Measurements from ENCODE around the gene FAM3C. TPM values are rescaled to one million over a fixed set of nuclear protein-coding genes. Genes with fewer than 3 reads are reported as not detected.

Gene FAM3C
- total and polyA plus RNA-seq, 4 donors = 26.3 to 62.2 (median 37.6) TPM

GRCh38 chr7:121343302-121343701, 52.8 kb downstream of the FAM3C start:
- Histone ChIP-seq H3K4me3 (no peak overlapping the region), H3K27me3 (ENCODE audit: control insufficient read depth in 3 of 3, insufficient read depth in 3 of 3, low read length in 2 of 3) (no peaks in the 10 kb centered on the region), H3K9me3 (ENCODE audit: control insufficient read depth in 4 of 4, insufficient read depth in 3 of 4, low read length in 3 of 4) (no peaks in the 10 kb centered on the region), H3K9ac (ENCODE audit: insufficient read depth in 1 of 2, low read length in 2 of 2) (no peak overlapping the region), H3K27ac (ENCODE audit: low read depth in 1 of 2, low read length in 1 of 2) (no peak overlapping the region), H3K4me1 (ENCODE audit: control insufficient read depth in 5 of 5, insufficient read depth in 5 of 5, low read length in 5 of 5) (no peaks in the 10 kb centered on the region), H3K36me3 (ENCODE audit: control insufficient read depth in 4 of 4, insufficient read depth in 4 of 4, low read length in 4 of 4) (peaks cover 0 to 14% (median 3%) of the 10 kb centered on the region in 4 donors)
- TF ChIP-seq CTCF (IDR thresholded peaks at IDR 0.05; ENCODE audit: control extremely low read depth, extremely low read depth) = no peak
- WGBS, 2 donors = 82 to 90% methylated on average over 3 of the region's 3 CpGs
- DNase-seq = no peak
- no peak for ATAC-seq (ENCODE audit: insufficient read depth, low FRiP score)

- WGBS, 2 donors = 92 to 93% methylated on average over 4 of the region's 4 CpGs
- no peak for DNase-seq
- Histone ChIP-seq H3K27ac (ENCODE audit: low read depth in 1 of 2, low read length in 1 of 2) (no peak overlapping the region), H3K9ac (ENCODE audit: insufficient read depth in 1 of 2, low read length in 2 of 2) (no peak overlapping the region), H3K4me1 (ENCODE audit: control insufficient read depth in 5 of 5, insufficient read depth in 5 of 5, low read length in 5 of 5) (no peaks in the 10 kb centered on the region), H3K9me3 (ENCODE audit: control insufficient read depth in 4 of 4, insufficient read depth in 3 of 4, low read length in 3 of 4) (no peaks in the 10 kb centered on the region), H3K36me3 (ENCODE audit: control insufficient read depth in 4 of 4, insufficient read depth in 4 of 4, low read length in 4 of 4) (peaks cover 0 to 14% (median 3%) of the 10 kb centered on the region in 4 donors), H3K27me3 (ENCODE audit: control insufficient read depth in 3 of 3, insufficient read depth in 3 of 3, low read length in 2 of 3) (no peaks in the 10 kb centered on the region), H3K4me3 (no peak overlapping the region)
- ATAC-seq (ENCODE audit: insufficient read depth, low FRiP score) = no peak
- no peak for TF ChIP-seq CTCF (IDR thresholded peaks at IDR 0.05; ENCODE audit: control extremely low read depth, extremely low read depth)
These were observed 53.5 kb downstream of the FAM3C start for GRCh38 chr7:121342631-121343030.

DNA sequence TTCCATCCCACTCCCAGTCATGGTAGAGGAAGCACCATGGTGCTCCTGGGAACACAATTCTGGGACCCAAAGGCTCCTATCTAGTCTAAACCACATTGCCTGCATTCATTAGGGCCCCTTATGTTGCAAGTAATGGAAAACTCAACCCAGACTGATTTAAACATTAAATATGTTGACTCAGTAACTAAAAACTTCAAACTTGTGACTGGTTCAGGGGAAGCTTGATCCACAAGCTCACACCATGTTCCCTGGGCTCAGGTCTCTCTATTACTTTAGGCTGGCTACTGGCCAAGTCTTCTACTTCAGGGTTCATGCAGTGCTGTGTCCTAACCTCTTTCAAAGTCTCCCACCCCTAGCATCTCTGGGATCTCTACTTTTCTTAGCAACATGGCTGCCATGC, 54.2 kb downstream of the FAM3C start:
- peaks cover 0 to 9% (median 3%) of the 10 kb centered on the region in 4 donors for H3K36me3 ChIP-seq (ENCODE audit: control insufficient read depth in 4 of 4, insufficient read depth in 4 of 4, low read length in 4 of 4)
- H3K4me1 ChIP-seq (ENCODE audit: control insufficient read depth in 5 of 5, insufficient read depth in 5 of 5, low read length in 5 of 5) = no peaks in the 10 kb centered on the region
- TF ChIP-seq CTCF (IDR thresholded peaks at IDR 0.05; ENCODE audit: control extremely low read depth, extremely low read depth) = no peak
- no peak for DNase-seq
- no peaks in the 10 kb centered on the region for H3K9me3 ChIP-seq (ENCODE audit: control insufficient read depth in 4 of 4, insufficient read depth in 3 of 4, low read length in 3 of 4)
- H3K27me3 ChIP-seq (ENCODE audit: control insufficient read depth in 3 of 3, insufficient read depth in 3 of 3, low read length in 2 of 3) = no peaks in the 10 kb centered on the region
- no peak overlapping the region for H3K9ac ChIP-seq (ENCODE audit: insufficient read depth in 1 of 2, low read length in 2 of 2)
- no peak for ATAC-seq (ENCODE audit: insufficient read depth, low FRiP score)
- H3K27ac ChIP-seq (ENCODE audit: low read depth in 1 of 2, low read length in 1 of 2) = no peak overlapping the region
- H3K4me3 ChIP-seq = no peak overlapping the region

DNA sequence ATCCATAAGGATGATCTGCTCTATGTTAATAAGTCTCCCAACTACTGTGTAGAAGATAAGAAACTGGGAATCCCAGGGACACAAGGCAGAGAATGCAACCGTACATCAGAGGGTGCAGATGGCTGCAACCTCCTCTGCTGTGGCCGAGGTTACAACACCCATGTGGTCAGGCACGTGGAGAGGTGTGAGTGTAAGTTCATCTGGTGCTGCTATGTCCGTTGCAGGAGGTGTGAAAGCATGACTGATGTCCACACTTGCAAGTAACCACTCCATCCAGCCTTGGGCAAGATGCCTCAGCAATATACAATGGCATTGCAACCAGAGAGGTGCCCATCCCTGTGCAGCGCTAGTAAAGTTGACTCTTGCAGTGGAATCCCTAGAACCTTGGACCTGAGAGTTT, 57.0 kb downstream of the FAM3C start:
- Histone ChIP-seq H3K4me1 (ENCODE audit: control insufficient read depth in 5 of 5, insufficient read depth in 5 of 5, low read length in 5 of 5) (no peaks in the 10 kb centered on the region), H3K9ac (ENCODE audit: insufficient read depth in 1 of 2, low read length in 2 of 2) (no peak overlapping the region), H3K4me3 (no peak overlapping the region), H3K27me3 (ENCODE audit: control insufficient read depth in 3 of 3, insufficient read depth in 3 of 3, low read length in 2 of 3) (peaks cover 0 to 11% (median 11%) of the 10 kb centered on the region in 3 donors), H3K27ac (ENCODE audit: low read depth in 1 of 2, low read length in 1 of 2) (no peak overlapping the region), H3K36me3 (ENCODE audit: control insufficient read depth in 4 of 4, insufficient read depth in 4 of 4, low read length in 4 of 4) (peaks cover 0 to 4% (median 1%) of the 10 kb centered on the region in 4 donors), H3K9me3 (ENCODE audit: control insufficient read depth in 4 of 4, insufficient read depth in 3 of 4, low read length in 3 of 4) (no peaks in the 10 kb centered on the region)
- WGBS, 2 donors = 73 to 74% methylated on average over 5 of the region's 5 CpGs
- no peak for TF ChIP-seq CTCF (IDR thresholded peaks at IDR 0.05; ENCODE audit: control extremely low read depth, extremely low read depth)
- DNase-seq (no peak), ATAC-seq (ENCODE audit: insufficient read depth, low FRiP score) (no peak)

Data from lung (tissue), 12 donors.